PC-3 (cell line): ENCODE results near the gene CAPN10. TPM values are rescaled to one million over a fixed set of nuclear protein-coding genes. Genes with fewer than 3 reads are reported as not detected.

Experiments
- ATAC-seq: fragments of 200-7000 bp; cut with Tn5 transposase; 2 replicates; pipeline ENCODE4 v1.9.1; 2020; ENCODE audit warnings: mild to moderate bottlenecking, moderate library complexity
- BruUV-seq: library from RNA; stranded (reverse); fragments of 400-500 nt; replicated peaks from 2 replicates; lab custom pipeline; 2021; lab: Mats Ljungman, UMichigan
- CTCF ChIA-PET: fragments of 300-600 bp; sonication (Branson Sonifier 250); formaldehyde crosslinking; loops from one replicate; lab custom pipeline; 2022; ENCODE audit warnings: antibody characterized with exemption; lab: Charles Lee
- POLR2A ChIA-PET: fragments of 300-600 bp; sonication (Branson Sonifier 250); formaldehyde crosslinking; loops from one replicate; lab custom pipeline; 2022; ENCODE audit warnings: antibody characterized with exemption; ENCODE audit not compliant: unreplicated experiment; lab: Charles Lee
- DNase-seq: peaks from one replicate; pipeline ENCODE4 v3.0.0-alpha.2; 2015
- H2AFZ ChIP-seq: fragments of 300-600 bp; sonication (generic); 2 replicates; pipeline ENCODE4 v1.6.0; 2016; ENCODE audit warnings: antibody characterized with exemption, low read length
- H3F3A ChIP-seq: fragments of 300-600 bp; sonication (generic); one replicate; pipeline ENCODE4 v1.6.0; 2017; ENCODE audit warnings: antibody characterized with exemption, low read length, control low read depth, mild to moderate bottlenecking; ENCODE audit not compliant: unreplicated experiment
- H3K27ac ChIP-seq: fragments of 300-600 bp; sonication (generic); 2 replicates; pipeline ENCODE4 v1.5.1; 2016; ENCODE audit warnings: mild to moderate bottlenecking, low read length
- H3K27me3 ChIP-seq: fragments of 300-600 bp; sonication (generic); 2 replicates; pipeline ENCODE4 v1.6.1; 2016; ENCODE audit warnings: low read length, mixed read lengths
- H3K36me3 ChIP-seq: fragments of 300-600 bp; sonication (generic); 2 replicates; pipeline ENCODE4 v1.6.1; 2016; ENCODE audit warnings: low read depth, mixed run types, low read length, mixed read lengths
- H3K4me1 ChIP-seq: fragments of 300-600 bp; sonication (generic); 2 replicates; pipeline ENCODE4 v1.5.1; 2016; ENCODE audit warnings: low read length; ENCODE audit not compliant: insufficient read depth
- H3K4me2 ChIP-seq: fragments of 300-600 bp; sonication (generic); 2 replicates; pipeline ENCODE4 v1.6.0; 2016; ENCODE audit warnings: low read length
- H3K4me3 ChIP-seq: fragments of 300-600 bp; sonication (generic); 2 replicates; pipeline ENCODE4 v1.5.1; 2016; ENCODE audit warnings: mild to moderate bottlenecking, low read length, mixed read lengths
- H3K79me2 ChIP-seq: fragments of 300-600 bp; sonication (generic); 2 replicates; pipeline ENCODE4 v1.6.1; 2017; ENCODE audit warnings: low read length, mixed read lengths
- H3K9ac ChIP-seq: fragments of 300-600 bp; sonication (generic); 2 replicates; pipeline ENCODE4 v1.6.0; 2016; ENCODE audit warnings: mild to moderate bottlenecking, low read length
- H3K9me2 ChIP-seq: fragments of 300-600 bp; sonication (generic); replicated peaks from 2 replicates; pipeline ENCODE4 v1.6.1; 2016; ENCODE audit warnings: mixed run types, low read length, mixed read lengths
- H3K9me3 ChIP-seq: fragments of 300-600 bp; sonication (generic); 2 replicates; pipeline ENCODE4 v1.6.1; 2016; ENCODE audit warnings: low read length, mixed read lengths
- H4K20me1 ChIP-seq: fragments of 300-600 bp; sonication (generic); 2 replicates; pipeline ENCODE4 v1.6.1; 2016; ENCODE audit warnings: low read length, mixed read lengths
- CTCF ChIP-seq: fragments of 300-600 bp; sonication (generic); conservative IDR thresholded peaks from 2 replicates; pipeline ENCODE4 v1.5.1; 2017; ENCODE audit warnings: antibody characterized with exemption, low read depth, mild to moderate bottlenecking, low read length
- EZH2 ChIP-seq: fragments of 300-600 bp; sonication (generic); IDR thresholded peaks from one replicate; pipeline ENCODE4 v1.6.1; 2017; ENCODE audit warnings: antibody characterized with exemption, mild to moderate bottlenecking, low read length; ENCODE audit not compliant: unreplicated experiment
- EZH2phosphoT487 ChIP-seq: fragments of 300-600 bp; sonication (generic); IDR thresholded peaks from 2 replicates; pipeline ENCODE4 v1.6.1; 2018; ENCODE audit warnings: mild to moderate bottlenecking, antibody characterized with exemption, low read length, borderline replicate concordance
- intact Hi-C: fragments of 100-400 bp; cut with micrococcal nuclease; formaldehyde crosslinking; loops from 2 replicates; pipeline ENCODE4 v1.9.0; 2023
- total RNA-seq: library from RNA; depleted of rRNA; stranded (reverse); fragments of >200 nt; gene quantifications from 2 replicates; pipeline ENCODE4 v1.2.3, GENCODE V29; 2014

Gene CAPN10
- total RNA-seq, 1 experiment from 2014 or later, result 32.2 TPM

GRCh38 chr2:240575101-240575965, 11.2 kb upstream of the CAPN10 start:
- Histone ChIP-seq H3K79me2 (peaks cover 26% of the 10 kb centered on the region), H3K4me1 (peaks cover 21% of the 10 kb centered on the region), H3K9me2 (no peaks in the 10 kb centered on the region), H2AFZ (no peak overlapping the region), H3K27ac (no peak overlapping the region), H3K27me3 (no peaks in the 10 kb centered on the region), H3K4me3 (no peak overlapping the region), H3K36me3 (peaks cover 4% of the 10 kb centered on the region; the same call in 1 of the 2 replicates), H3K9me3 (no peaks in the 10 kb centered on the region), H3F3A (peaks cover 4% of the 10 kb centered on the region), H3K4me2 (no peak overlapping the region), H3K9ac (no peak overlapping the region), H4K20me1 (no peaks in the 10 kb centered on the region)
- ATAC-seq, result no peak
- intact Hi-C loops, result no loop called here
- TF ChIP-seq EZH2 (no peak), CTCF (no peak), EZH2phosphoT487 (no peak)
- no peak for DNase-seq
- ChIA-PET POLR2A (no interaction called here), CTCF (no interaction called here)
- BruUV-seq, result no TSS peak

- no peak for TF ChIP-seq EZH2phosphoT487
- no peak for TF ChIP-seq CTCF
- no peak for TF ChIP-seq EZH2
- no peak overlapping the region for H3K27ac ChIP-seq
- no peaks in the 10 kb centered on the region for H3K9me3 ChIP-seq
- H4K20me1 ChIP-seq, result no peaks in the 10 kb centered on the region
- peaks cover 27% of the 10 kb centered on the region for H3K4me1 ChIP-seq
- ChIA-PET CTCF (no interaction called here), POLR2A (no interaction called here)
- no peak overlapping the region for H2AFZ ChIP-seq
- H3F3A ChIP-seq, result peaks cover 7% of the 10 kb centered on the region
- ATAC-seq (no peak), DNase-seq (no peak)
- H3K9me2 ChIP-seq, result no peaks in the 10 kb centered on the region
- BruUV-seq, result no TSS peak
- intact Hi-C loops, result no loop called here
- peaks cover 25% of the 10 kb centered on the region for H3K79me2 ChIP-seq
- peaks cover 4% of the 10 kb centered on the region; the same call in 1 of the 2 replicates for H3K36me3 ChIP-seq
- no peak overlapping the region for H3K9ac ChIP-seq
- H3K27me3 ChIP-seq, result no peaks in the 10 kb centered on the region
- no peak overlapping the region for H3K4me2 ChIP-seq
- no peak overlapping the region for H3K4me3 ChIP-seq
Observed at GRCh38 chr2:240576036-240576435, 10.5 kb upstream of the CAPN10 start.
